Prostate gland (tissue), 2 donors: ENCODE measurements around the gene ZFHX3.

Source experiments
- POLR2A ChIP-seq: fragments of 450-650 bp; IDR thresholded peaks from one replicate; pipeline ENCODE4 v1.6.1; 2016; ENCODE audit warnings: antibody characterized with exemption, mild to moderate bottlenecking
- TF ChIP-seq, protein P1 (sequence below), 4 experiments: fragments of 200-600 bp in 2 of 4; fragments of 450-650 bp in 2 of 4; sonication (generic) in 2 of 4; IDR thresholded peaks; 1 replicate in 3 of 4; 2 replicates in 1 of 4; pipeline ENCODE4 v1.5.1; 2016 to 2019; ENCODE audit warnings: antibody characterized with exemption in 4 of 4, mild to moderate bottlenecking in 2 of 4, moderate library complexity in 2 of 4

DNA sequence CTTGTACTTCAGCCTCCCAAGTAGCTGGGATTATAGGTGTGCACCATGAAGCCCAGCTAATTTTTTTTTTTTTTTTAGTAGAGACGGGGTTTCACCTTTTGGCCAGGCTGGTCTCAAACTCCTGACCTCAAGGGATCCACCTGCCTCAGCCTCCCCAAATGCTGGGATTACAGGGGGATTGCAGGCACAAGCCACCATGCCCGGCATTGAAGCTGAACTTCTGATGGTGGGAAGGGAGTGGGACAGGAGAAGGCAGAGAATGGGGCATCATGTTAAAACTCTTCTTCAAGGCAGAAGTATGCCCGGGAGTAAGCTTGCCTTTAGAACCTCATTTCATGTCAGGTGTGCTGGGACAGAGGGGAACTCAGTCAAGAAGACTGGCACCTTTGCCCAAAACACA is 48.6 kb upstream of the ZFHX3 start:
- TF ChIP-seq POLR2A, result no peak
- TF ChIP-seq, protein P1, sequence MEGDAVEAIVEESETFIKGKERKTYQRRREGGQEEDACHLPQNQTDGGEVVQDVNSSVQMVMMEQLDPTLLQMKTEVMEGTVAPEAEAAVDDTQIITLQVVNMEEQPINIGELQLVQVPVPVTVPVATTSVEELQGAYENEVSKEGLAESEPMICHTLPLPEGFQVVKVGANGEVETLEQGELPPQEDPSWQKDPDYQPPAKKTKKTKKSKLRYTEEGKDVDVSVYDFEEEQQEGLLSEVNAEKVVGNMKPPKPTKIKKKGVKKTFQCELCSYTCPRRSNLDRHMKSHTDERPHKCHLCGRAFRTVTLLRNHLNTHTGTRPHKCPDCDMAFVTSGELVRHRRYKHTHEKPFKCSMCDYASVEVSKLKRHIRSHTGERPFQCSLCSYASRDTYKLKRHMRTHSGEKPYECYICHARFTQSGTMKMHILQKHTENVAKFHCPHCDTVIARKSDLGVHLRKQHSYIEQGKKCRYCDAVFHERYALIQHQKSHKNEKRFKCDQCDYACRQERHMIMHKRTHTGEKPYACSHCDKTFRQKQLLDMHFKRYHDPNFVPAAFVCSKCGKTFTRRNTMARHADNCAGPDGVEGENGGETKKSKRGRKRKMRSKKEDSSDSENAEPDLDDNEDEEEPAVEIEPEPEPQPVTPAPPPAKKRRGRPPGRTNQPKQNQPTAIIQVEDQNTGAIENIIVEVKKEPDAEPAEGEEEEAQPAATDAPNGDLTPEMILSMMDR (IDR thresholded peaks at IDR 0.05), result no peak
